OCI-M1 (cell line): ENCODE results near the gene SLC28A2.
"Not testable (repeated sequence)": the region's sequence is repeated elsewhere in the genome, so short reads cannot be mapped to it uniquely, and the experiment has no call there.

ENCODE experiments used
- DNase-seq: peaks from one replicate; lab custom pipeline; 2025; lab: John Stamatoyannopoulos, UW

The SLC28A2 gene

GRCh38 chr15:45251888-45252287 is at the start of gene SLC28A2:
Gene SLC28A2 (plus strand): TSS chr15:45252234. CDS start chr15:45253216, 982 bp downstream.
- DNase-seq, result no peak

DNA sequence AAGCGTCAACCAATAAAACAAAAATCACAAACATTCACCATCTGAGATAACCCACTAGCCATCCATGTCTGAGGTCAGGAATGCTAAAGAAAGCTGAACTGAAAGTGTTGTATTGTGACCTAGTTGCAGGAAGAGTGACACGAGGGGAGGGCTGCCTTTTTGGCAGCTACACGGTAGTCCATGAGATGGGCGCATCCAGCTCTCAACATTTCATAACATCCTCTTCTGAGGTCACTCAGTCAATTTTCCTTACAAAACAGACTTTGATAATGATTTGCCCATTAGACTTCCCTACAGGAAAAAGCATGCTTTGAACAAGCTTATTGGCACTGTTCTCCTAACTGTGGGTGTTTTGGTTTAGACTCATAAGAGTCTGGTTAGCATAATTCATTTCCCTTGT is 48.9 kb upstream of the SLC28A2 start:
- DNase-seq, result no peak

GRCh38 chr15:45205192-45205591 is 46.8 kb upstream of the SLC28A2 start:
- peak; percentile 77 for DNase-seq

GRCh38 chr15:45212493-45212892 is 39.5 kb upstream of the SLC28A2 start:
- DNase-seq, result peak; percentile 7

DNA sequence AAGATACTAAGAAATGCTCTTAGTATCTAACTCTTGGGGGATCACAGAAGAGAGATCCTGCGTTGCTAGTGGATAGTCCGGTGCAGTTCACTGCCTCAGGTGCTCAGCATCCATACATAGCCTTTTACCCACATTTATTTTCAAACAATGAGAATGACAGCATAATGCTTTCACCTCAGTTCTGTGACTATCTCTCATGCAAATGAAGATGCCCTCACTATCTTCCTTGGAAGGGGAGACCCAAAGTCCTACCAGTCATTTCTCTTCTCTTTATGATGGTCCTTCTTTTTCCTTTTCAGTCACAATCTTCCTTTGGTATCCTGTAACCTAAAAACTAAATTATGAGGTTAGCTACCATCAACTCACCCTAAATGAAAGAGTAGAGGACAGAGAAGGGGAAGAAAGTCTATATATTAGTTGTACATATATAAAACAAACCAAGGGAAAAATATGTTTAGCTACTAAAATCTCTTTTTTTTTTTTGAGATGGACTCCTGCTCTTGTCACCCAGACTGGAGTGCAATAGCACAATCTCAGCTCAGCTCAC is 30.9 kb upstream of the SLC28A2 start:
- no peak for DNase-seq

GRCh38 chr15:45221967-45222366 is 30.1 kb upstream of the SLC28A2 start:
- no peak for DNase-seq

DNA sequence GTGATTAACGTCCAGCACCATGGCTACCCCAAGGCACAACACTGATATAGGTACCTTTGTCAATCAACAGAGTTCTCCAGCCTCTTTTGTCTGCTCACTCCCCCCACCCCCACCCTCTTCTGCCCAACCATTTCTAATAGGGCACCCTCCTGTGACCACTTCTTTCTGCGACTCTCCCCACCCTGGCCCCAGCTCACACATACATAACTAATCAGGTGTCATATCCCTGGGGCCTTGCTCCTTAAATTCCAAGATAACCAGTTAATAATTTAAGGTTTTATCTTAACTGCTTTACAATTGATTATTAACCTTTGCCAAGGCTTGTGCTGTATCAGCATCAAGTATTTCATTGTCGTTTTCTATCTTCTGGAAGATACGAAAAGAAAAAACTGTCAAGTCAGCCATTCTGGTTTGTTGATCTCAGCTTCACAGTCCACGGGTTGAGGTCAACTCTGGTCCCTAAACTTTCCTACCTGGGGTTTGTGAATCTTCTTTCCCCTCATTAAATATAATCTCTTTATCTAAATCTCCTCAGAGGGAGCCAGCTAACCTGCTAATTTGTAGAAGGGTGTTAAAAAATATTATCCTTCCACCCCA is 27.3 kb upstream of the SLC28A2 start:
- DNase-seq, result no peak

GRCh38 chr15:45225506-45226273 is 26.3 kb upstream of the SLC28A2 start:
- peak; percentile 59 for DNase-seq

DNA sequence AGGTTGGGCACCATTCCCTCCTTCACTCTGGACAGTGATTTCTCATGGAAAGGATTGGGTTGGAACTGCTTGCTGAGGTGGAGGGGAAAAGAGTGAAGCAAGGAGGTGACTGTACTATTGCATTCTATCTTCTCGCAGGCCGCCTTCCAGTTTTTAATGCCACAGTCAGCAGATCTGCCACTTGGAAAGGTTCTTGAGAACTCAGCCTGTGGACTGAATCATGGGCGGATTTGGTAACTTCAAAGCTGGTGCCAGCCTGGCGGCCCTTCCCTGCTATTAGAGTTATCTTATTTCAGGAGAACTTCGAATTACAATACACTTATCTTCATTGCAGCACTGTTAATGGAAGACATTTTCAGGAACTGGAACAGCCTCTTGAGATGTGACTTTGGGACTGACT is 23.1 kb upstream of the SLC28A2 start:
- no peak for DNase-seq

- no peak for DNase-seq
These were observed 21.6 kb upstream of the SLC28A2 start for GRCh38 chr15:45230245-45230965.

GRCh38 chr15:45231132-45231531 is 20.9 kb upstream of the SLC28A2 start:
- DNase-seq, result no peak

GRCh38 chr15:45231864-45232562 is 20.0 kb upstream of the SLC28A2 start:
- DNase-seq, result no peak

- no peak for DNase-seq
These were observed 17.3 kb upstream of the SLC28A2 start for GRCh38 chr15:45234562-45235235.

DNA sequence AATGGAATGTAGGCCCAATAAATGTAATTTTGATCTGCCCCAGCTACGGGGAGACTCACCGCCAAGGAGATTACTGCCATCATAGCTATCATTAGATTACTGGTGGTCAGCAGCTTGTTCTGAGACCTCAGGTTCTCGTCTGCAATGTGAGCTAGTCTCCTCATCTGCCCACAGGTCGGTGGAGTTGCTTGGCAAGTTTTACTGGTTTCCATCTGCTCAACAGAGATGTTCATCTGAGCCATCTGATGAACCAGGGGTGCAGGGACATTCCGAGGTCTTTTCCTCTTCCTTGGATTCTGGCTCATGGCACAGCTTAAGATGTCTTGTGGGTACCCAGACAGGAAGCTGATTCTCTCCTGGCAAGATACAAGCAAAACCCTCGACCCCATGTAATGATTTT is 15.2 kb upstream of the SLC28A2 start:
- not testable (repeated sequence) for DNase-seq

GRCh38 chr15:45242289-45242688 is 9.7 kb upstream of the SLC28A2 start:
- DNase-seq, result no peak

DNA sequence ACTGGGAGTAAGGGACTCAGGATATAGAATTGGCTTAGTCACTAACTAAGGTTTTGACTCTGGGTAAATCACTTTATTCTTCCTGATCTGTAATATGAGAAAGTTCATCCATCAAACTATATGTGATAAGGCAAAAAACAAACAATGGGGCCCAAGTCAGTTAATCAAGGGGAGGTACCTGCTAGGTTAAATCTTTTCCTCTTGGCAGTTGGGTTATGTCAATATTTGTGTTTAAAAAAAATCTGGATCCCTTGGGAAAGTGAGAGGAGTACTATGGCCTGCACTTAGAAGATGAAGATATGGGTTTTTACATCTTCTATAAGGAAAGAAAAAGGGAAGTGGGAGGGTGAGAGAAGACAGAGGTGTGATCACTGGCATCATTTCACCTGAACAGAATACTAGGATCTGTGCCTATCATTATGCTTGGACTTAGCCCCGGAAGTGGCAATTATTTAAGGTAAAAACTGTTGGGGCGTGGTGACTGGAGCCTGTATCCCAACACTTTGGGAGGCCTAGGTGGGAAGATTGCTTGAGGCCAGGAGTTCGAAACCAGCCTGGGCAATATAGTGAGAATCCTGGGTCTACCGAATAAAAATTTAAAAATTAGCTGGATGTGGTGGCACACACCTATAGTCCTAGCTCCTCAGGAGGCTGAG is 2.8 kb upstream of the SLC28A2 start:
- DNase-seq, result no peak

GRCh38 chr15:45253330-45253729 is 1.3 kb downstream of the SLC28A2 start:
- peak; percentile 12 for DNase-seq

- DNase-seq, result no peak
These were observed 2.4 kb downstream of the SLC28A2 start for GRCh38 chr15:45254405-45254804.

DNA sequence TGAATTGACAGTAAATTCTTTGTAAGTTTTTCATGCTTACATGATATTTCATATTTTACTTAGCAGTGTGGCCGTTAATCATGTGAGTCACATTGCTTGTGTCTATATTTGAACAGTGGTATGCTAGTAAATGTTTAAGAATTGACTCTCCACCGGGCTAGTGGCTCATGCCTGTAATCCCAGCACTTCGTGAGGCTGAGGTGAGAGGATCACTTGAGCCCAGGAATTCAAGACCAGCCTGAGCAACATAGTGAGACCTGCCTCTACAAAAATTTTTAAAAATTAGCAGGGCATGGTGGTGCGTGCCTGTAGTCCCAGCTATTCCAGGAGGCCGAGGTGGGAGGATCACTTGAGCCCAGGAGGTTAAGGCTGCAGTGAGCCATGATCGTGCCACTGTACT is 2.8 kb downstream of the SLC28A2 start:
- DNase-seq, result not testable (repeated sequence)

GRCh38 chr15:45259796-45260195 is 7.8 kb downstream of the SLC28A2 start:
- DNase-seq, result no peak

DNA sequence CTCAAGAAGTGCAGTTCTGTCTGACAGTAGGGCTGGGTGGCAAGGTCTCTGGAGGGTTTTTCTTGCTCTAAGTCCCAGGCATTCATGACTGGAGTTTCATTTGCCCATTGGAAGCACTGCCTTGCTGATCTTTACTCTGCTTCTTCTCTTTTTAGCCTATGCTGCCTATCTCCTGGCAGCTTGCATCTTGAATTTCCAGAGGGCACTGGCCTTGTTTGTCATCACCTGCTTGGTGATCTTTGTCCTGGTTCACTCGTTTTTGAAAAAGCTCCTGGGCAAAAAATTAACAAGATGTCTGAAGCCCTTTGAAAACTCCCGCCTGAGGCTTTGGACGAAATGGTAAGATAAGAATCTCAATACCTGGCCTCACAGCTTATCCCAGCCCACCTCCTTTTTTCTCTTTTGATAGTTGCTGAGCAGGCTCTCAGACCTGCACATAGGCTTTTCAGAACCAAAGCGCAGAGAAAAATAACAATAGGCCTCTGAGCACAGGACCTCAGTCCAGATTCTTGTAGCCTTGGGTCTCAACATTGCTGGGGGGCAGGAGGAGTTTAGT is 10.9 kb downstream of the SLC28A2 start:
- DNase-seq, result no peak
